Astrocyte (in vitro differentiated cells and primary cell): ENCODE results near the gene VGLL4.
A peak's percentile ranks its signal among the peaks of the same experiment; 100 is the strongest.

Experiments
- CTCF ChIP-seq: IDR thresholded peaks from 2 replicates; pipeline ENCODE4 v1.5.1; 2011; ENCODE audit warnings: low read depth, mild to moderate bottlenecking, inconsistent platforms, low read length, moderate library complexity; ENCODE audit not compliant: insufficient read depth
- EZH2 ChIP-seq: IDR thresholded peaks from 2 replicates; pipeline ENCODE4 v1.6.1; 2012; ENCODE audit warnings: mild to moderate bottlenecking, low read length, inconsistent platforms; ENCODE audit not compliant: insufficient read depth

- TF ChIP-seq CTCF (peak; percentile 22), EZH2 (no peak)
Measured at GRCh38 chr3:11530153-11530721, 113.5 kb downstream of the VGLL4 start.
